CD4-positive, alpha-beta T cell treated with Interleukin-4 for 1 hour (primary cell): ENCODE data around the gene COG5.

Experiments
- DNase-seq, 2 donors: peaks; one replicate each; pipeline ENCODE4 v3.0.0-alpha.2; 2020 to 2022

The COG5 gene

GRCh38 chr7:107321611-107322010 lies 242.1 kb downstream of the COG5 start:
- no peak for DNase-seq

- no peak for DNase-seq
These were observed 243.9 kb downstream of the COG5 start for GRCh38 chr7:107319724-107320228.

GRCh38 chr7:107318523-107319160 lies 245.1 kb downstream of the COG5 start:
- DNase-seq = no peak

GRCh38 chr7:107315716-107316220 lies 248.0 kb downstream of the COG5 start:
- DNase-seq = no peak

GRCh38 chr7:107313355-107313754 lies 250.4 kb downstream of the COG5 start:
- DNase-seq = no peak

GRCh38 chr7:107312418-107312817 lies 251.3 kb downstream of the COG5 start:
- DNase-seq = no peak

- DNase-seq = no peak
These were observed 254.4 kb downstream of the COG5 start for GRCh38 chr7:107309296-107309695.

- no peak for DNase-seq
These were observed 259.1 kb downstream of the COG5 start for GRCh38 chr7:107304636-107305035.

GRCh38 chr7:107304063-107304462 lies 259.7 kb downstream of the COG5 start:
- no peak for DNase-seq

- no peak for DNase-seq
These were observed 261.4 kb downstream of the COG5 start for GRCh38 chr7:107302250-107302847.

- DNase-seq = no peak
These were observed 269.5 kb downstream of the COG5 start for GRCh38 chr7:107294182-107294581.

- no peak for DNase-seq
These were observed 271.1 kb downstream of the COG5 start for GRCh38 chr7:107292591-107292990.

GRCh38 chr7:107291434-107291833 lies 272.3 kb downstream of the COG5 start:
- no peak for DNase-seq

GRCh38 chr7:107286751-107287621 lies 276.7 kb downstream of the COG5 start:
- DNase-seq = no peak

GRCh38 chr7:107284911-107285479 lies 278.7 kb downstream of the COG5 start:
- DNase-seq = no peak

GRCh38 chr7:107277331-107277730 lies 286.4 kb downstream of the COG5 start:
- DNase-seq = no peak

- no peak for DNase-seq
These were observed 287.4 kb downstream of the COG5 start for GRCh38 chr7:107276220-107276827.

- no peak for DNase-seq
These were observed 289.2 kb downstream of the COG5 start for GRCh38 chr7:107274506-107274905.

- DNase-seq = no peak
These were observed 293.9 kb downstream of the COG5 start for GRCh38 chr7:107269790-107270189.

GRCh38 chr7:107268594-107268993 lies 295.1 kb downstream of the COG5 start:
- DNase-seq = no peak

GRCh38 chr7:107267138-107267537 lies 296.6 kb downstream of the COG5 start:
- DNase-seq = no peak

- DNase-seq = no peak
These were observed 299.0 kb downstream of the COG5 start for GRCh38 chr7:107264723-107265122.

GRCh38 chr7:107262857-107263256 lies 300.9 kb downstream of the COG5 start:
- DNase-seq = no peak
